ENCODE results near the gene SIGLEC1.

The SIGLEC1 gene

DNA sequence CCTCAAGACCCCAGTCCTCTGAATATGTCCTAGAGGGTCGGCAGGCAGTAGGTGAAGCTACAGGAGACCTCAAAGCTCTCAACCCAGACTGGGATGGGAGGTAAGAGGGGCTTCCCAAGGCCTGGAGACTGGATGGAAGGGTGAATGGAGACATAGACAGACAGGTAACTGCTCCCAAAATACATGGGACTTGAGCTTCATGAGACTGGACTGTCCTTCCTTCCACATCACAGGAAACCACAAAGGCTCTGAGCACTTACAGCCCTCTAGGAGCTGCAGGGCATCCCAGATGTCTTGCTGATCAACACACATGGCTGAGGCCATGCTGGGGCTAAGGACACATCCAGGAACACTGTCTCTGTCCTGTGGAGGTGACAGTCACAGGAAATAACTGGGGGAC is 31.6 kb upstream of the SIGLEC1 start:
- no peak for DNase-seq

DNA sequence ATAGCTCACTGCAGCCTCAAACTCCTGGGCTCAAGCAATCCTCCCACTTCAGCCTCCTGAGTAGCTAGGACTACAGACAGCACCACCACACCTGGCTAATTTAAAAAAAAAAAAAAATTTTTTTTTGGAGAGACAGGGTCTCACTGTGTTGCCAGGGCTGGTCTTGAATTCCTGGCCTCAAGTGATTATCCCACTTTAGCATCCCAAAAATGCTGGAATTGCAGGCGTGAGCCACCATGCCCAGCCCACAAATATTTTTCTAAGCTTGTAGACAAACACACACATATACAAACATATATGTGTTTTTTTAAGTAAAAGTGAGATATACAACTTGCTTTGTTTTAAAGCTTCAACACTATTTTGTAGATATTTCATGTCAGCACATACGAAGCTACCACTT is 30.9 kb upstream of the SIGLEC1 start:
- no peak for DNase-seq

DNA sequence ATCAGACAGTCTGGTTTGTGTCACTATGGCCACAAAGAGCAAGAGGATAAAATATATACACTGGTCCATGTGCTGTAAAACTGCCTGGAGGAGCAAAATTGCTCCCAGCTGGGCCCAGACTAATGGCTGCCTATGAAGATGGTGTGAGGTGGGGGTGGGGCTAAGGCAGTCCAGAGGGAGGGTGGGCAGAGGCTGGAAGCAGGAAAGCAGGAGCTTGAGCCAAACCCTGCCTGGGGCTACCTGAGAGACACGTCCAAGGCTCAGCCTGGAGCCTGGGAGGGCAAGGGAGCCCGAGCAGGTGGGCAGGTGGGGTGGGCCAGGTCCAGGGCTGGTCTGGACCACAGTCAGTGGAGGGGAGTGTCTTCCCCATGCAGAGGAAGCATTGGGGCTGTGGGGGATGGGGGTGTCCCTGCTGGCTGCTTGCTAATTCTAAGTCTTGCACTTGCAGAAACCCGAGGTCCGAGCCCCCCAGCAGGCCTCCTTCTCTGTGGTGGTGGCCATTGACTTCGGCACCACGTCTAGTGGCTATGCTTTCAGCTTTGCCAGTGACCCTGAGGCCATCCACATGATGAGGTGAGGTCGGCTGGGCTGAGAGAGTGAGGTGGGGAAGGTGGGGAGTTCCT is 29.5 kb upstream of the SIGLEC1 start:
- DNase-seq: no peak

DNA sequence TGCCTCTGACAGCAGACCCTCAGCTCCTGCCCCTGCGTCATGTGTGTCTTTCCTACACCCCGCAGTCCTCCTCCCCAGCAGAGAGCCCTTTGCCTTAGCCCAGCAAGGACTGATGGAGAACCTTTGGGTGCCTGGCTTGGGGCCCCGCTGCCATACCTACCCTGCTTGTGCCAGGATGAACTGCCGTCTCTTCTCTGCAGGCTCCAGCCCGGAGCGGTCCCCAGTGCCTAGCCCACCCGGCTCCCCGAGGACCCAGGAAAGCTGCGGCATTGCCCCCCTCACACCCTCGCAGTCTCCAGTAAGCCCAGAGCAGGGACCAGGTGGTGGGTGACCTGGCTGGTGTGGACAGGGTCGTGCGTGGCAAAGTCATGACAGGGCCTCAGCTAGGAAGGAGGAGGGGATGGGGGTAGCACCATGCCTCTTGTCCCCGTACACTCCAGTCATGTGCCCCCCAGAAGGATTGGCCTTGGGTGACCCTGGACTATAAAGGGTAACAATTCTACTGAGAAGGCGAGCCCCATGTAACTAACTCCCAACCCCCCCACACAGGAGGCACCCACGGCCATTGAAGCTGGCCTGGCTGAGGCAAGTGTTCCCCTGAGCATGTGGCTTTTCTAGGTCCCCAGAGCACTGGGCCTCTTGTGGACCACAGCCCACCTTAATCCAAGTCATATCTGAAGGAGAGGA is 28.4 kb upstream of the SIGLEC1 start:
- DNase-seq: no peak

DNA sequence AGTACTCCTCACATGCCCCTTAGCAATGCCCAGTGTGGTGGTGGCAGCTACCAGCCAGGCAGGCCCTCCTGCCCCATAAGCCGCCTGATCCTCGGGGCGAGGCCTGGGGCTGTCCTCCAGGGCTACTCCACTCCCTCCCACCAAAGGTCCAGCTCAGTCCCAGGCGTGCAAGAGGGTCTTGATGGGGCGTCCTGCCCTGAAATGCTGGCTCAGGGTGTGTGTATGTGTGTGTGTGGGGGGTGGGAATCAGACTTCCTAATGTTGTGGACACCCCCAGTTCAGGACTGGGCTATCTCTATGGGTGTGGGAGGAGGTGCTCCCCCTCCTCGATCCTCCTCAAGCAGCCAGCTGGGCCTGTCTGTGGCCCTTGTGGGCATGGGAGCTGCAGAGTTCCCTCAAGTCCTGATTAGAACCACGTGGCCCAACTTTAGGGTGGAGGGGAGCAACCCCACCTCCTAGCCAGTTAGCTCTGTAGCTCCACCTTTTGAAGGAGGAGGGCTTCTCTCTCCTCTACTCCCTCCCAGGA is 27.6 kb upstream of the SIGLEC1 start:
- DNase-seq: no peak

DNA sequence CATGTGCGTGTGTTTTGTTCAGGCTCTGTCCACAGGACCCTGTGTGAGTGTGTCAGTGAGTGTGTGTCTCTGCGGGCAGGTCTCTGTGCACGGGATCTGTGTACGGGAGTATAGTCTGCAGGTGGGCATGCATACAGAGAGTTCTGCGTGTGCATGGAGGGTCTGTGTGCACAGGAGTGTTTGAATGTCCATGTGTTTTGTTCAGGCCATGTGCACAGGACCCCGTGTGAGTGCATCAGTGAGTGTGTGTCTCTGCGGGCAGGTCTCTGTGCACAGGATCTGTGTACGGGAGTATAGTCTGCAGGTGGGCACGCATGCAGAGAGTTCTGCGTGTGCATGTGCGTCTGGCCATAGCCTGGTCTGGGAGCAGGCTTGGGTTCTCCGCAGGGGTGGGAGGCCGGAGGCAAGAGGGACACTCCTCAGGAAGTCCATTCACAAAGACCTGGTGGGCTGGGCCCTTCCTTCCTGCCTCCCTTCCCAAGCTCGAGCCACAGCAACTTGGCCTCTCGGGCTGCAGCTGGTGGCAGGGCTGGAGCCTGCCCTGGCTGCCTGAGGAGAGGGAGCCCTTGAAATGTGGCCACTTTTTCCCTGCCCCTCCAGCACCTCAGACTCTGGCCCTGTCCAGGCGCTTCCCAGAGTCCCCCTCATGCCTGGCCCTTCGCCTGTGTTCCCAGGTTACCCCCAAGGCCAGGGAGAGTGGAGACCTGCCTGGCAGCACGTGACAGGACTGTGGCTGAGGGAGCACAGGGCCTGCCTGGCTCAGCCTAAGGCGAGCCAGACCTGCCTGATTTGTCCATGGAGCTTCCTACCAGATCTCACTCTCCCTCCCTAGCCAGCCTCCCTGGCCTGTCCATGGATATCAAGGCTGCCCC is 26.9 kb upstream of the SIGLEC1 start:
- no peak for DNase-seq

DNA sequence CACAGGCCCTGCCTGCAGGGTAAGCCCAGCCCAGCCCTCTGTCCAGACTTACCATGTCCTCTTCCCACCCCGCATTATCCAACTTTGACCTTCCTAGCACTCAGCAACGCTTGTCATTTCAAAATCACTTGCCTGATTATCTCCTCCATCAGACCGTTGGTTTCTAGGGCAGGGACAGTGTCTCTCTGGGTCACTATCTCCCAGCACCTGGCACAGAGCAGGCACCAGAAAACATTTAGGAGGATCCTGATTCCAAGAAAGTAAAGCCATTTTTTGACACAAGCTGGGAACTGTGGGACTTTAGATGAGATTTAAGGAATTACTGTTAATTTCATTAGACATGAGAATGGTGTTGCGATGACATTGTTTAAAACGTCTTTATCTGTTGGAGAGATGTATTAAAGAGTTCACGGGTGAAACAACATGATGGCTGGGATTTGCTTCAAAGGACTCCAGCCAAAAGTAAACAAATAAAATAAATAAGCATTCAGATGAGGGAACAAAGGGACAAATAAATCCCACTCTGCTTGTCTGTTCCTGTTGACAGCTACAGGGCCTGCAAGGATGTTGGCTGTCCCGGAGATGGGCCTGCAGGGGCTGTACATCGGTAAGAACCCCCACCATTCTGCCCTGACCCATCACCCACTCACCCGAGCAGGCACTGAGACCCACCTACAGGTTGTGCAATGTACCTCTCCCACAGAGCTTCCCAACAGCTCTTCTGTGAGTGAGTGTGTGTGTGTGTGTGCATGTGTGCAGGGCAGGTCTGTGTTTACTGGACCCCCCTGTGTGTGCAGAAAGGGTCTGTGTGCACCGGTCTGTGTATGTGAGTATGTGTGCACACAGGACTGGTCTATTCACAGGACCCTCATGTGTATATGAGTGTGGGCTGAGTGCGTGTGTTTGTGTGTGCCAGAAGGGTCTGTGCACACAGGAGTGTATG is 26.0 kb upstream of the SIGLEC1 start:
- no peak for DNase-seq

DNA sequence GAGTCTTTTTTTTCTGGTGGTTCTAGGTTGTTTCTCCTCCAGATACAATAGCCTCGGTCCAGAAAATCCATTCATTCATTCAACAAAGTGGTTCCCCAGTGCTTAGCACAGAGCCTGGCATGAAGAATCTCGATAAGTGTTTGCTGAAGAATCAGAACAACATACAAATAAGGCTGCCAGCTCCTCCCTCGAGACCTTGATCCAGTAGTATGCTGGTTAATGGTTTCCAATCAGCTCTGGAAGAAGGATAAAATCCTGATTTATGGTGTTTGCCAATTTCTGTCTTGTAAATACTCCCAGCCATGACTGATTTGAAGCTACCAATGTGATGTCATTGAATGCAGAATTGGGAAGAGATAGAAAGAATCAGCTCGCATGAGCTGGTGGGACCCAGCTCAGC is 23.4 kb upstream of the SIGLEC1 start:
- no peak for DNase-seq

DNA sequence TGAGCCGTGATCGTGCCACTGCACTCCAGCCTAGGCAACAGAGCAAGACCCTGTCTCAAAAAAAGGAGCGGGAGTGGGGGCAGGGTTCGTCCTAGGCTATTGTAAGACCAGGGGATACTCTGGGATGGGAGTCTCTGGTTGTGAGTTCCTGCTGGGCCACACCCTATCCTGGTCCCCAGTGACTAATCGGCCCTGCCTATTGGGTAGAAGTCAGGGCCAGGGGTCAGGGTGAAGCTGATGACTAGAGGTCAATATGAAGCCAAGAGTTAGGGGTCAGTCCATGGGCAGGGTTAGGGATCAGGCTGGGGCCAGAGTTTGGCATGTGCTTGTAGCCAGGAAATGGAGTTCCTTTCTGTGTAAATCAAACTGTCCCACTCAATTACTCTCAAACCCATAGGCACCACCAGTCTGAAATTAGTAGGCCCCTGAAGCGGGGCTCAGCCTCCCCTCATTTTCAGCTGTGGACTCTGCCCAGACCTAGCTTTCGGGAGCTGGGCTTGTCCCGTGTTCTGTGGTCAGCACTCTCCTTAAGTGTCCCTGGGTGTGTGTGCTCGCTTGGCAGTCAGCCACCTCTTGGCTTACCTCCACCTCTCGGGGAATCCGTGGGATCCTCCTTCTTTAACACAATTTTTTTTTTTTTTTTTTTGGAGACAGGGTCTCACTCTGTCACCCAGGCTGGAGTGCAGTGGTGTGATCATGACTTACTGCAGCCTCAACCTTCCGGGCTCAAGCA is 21.9 kb upstream of the SIGLEC1 start:
- no peak for DNase-seq

DNA sequence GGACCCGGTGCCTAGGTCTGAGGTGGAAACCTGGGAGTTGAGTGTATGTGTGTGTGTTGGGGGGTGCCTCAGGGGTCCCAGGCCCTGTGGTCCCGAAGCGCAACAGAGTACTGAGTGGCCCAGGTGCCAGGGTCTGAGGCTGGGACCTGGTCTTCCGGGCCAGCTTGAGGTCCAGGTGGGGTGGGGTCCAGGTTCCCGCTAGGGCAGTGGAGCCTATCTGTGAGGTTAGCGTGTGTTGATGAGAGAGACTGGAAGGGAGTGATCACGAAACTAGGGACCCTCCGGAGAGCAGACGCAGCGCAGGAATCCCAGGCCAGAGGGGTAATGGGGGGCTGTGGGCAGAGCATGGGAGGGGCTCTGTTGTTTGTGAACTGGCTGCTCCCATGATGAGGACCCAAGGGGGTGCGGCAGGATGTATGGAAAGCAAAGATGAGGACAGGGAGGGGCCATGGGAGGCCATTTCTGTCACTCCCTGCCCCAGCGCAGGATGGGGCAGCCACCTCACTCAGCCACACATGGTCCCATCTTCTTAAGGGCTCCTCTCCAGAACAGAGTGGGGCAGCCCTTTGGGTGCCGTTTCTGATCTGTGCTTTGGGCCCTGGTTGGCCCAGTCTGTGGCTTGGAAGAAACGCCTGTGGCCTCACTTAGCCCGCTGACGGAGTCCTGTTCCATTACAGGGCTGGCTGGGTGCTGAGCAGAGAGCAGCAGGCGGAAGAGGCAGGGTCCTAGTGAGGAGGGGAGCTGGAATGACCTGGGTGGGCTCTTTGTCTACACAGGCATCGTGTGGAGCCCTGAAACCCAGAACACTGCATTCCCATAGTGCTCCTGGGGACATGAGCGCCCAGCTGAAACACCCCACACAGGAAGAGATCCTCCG is 21.0 kb upstream of the SIGLEC1 start:
- DNase-seq: no peak

DNA sequence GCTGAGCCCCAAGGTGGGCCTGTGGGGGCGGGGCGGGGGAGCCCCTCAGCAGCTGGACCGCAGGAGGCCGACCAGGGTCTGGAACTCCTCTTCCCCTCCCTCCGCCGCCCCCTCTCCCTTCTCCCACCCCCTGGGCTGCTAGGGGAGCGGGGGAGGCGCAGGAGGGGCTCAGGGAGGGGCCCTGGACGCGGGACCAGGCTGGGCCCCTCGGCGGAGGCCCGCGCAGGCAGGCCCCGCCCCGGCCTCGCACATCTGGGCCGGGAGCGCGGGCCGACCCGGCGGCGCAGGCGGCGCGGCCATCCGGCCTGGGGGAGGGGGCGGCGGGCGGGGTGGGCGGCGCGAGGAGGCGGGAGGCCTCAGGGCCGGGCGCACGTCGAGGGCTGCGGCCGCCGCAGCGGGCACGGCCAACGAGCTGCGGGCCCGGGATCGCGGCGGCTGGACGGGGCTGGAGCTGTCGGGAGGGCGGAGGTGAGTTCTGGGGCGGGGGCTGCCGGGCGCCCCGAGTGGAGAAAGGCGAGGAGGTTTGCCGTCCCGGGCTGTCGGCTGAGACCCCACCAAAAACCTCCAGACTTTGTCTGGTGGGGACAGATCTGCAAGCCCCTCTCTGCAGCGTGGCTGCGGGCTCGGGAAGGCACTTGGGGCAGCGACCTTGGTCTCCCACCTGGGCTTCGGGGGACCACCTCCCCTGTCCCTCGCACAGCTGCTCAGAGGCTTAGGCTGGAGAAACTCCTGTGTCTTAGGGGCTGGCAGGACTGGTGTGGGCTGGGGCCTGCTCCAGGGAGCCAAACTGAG is 20.1 kb upstream of the SIGLEC1 start, which contains the start of gene HSPA12B:
Gene HSPA12B (plus strand): TSS at position 359 of the 792 bp plus-strand sequence. CDS start 5,990 bp downstream, outside the sequence.
- DNase-seq: no peak

DNA sequence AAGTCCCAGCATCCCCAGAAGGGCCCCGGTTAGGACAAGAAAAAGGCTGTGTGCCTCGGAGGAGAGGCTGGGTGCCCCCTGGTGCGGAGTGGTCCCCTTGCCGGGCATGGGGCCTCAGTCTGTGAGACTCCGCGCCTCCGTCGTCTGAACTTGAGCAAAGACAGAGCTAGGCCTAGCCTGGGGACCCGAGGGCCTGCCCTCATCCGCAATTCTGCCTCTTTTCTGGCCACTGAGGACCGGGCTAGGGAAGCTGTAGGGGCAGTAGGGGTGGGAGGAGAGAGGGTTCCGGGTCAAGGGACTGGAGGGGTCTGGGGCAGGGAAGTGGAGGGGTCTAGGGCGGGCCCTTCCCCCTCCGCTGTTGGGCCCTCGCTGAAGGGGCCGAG is 19.5 kb upstream of the SIGLEC1 start:
- no peak for DNase-seq

DNA sequence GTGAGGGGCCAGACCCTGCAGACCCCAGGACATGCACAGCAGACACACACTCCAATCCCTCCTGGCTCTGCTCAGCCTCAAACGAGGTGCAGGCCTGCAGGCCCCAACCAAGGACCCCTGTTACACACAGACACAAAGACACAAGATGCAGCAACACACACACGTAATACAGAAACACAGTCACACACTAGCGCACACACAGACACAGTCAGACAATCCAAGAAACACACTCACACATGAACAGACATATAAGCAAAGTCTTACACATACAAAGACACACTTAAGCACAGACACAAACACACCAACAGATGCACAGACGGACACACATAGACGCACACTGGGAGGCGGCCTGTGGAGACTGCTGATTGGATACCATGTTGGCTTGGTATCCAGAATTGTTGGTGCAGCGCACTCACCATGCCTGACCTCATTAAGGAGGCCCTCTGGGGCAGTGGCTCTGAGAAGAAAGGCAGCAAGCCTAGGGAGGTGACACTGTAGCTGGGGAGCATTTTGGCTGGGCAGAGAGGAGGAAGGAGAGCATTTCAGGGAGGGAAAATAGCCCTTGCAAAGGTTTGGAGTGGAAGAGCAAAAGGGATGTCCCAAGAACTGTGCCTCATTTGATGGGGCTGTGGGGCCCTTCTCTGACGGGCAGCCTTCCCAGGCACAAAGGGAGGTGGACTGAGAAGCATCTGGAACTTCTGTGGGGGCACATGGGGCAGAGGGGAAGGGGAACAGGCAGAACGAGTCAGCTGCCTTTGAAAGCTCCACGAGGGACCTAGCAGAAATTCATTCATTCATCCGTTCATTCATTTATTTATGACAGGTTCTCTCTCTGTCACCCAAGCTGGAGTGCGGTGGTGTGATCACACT is 18.6 kb upstream of the SIGLEC1 start:
- DNase-seq: no peak

DNA sequence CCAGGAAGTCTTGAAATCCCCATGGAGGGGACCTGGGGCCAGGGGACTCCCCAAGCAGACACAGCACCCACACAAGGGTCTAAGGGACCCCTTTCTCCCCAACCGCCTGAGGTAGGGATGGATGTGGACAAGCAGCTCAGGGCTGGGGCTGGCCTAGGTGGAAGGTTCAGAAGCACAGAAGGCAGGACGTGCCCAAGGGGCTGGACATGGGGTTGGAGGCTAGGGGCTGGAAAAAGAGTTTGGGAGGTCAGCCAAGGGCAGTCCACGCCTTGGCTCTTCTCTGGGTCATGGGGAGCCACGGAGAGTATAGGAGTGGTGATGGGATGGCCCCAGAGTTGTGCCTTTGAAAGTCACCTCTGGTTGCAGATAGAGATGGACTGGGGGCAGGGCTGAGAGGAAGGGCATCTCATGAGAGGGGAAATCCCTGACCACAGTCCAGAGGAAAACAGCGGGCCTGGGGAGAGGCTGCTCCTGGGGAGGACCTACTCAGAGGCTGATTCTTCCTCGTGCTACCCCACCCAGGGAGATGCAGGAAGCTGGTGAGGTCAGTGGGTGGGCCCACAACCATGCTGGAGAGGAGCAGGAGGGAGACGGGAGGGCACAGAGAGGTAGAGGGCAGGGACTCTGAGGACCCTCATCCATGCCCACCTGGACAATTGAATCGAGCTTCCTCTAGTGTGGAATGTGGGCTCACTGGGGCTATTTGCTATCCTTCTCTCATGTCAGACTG is 17.6 kb upstream of the SIGLEC1 start:
- DNase-seq: no peak

DNA sequence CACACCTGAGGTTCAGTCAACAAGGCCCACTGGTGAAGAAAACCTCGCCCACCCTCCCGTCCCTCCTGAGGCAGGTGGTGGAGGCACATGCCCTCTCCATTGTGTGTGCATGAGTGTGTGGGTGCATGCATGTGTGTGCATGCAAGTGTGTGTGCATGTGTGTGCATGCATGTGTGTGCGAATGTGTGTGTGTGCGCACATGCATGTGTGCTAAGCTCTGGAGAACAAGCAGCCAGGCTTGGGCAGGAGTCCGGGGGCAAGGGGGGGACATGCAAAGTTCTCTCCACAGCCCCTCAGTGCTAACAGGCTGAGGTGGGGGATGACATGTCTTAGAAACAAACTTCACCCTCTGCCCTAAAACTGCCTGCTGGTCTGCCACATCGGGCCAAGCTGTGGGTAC is 17.0 kb upstream of the SIGLEC1 start:
- no peak for DNase-seq

DNA sequence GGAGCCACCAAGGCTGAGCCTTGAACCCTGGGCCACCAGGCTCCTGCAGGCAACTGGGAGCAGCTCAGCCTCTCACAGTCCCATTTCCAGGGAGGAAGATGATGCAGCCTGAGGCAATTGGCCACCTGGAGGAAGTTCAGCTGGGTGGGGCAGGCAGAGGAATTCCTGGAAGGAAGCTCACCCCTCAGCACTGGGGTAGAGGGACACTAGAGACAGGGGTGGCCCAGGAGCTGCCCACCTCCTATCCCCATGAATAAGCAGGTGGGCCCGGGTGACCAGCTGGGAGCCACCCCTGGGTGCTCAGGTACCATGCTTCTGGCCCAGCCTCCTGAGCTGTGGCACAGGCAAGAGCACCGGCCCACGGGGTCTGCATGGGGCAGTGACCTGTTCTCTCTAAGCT is 16.5 kb upstream of the SIGLEC1 start:
- DNase-seq: no peak

DNA sequence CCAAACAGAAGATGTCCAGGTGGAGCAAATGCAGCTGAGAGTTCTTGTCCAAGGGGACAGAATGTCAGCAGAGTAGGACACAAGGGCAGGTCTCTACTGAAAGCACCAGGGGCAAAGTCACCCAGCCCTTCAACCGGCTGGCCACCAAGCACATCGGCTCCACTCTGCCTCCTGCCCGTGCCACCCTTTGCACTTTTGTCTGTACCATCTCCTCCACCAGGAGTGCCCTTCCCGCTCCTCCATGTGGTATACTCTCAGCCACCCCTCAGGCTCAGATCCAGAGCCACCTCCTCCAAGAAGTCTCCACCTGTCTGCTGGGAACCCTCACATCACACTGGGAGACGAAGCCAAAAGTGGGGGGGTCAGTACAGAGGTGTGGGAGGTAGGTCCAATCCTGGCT is 16.0 kb upstream of the SIGLEC1 start:
- no peak for DNase-seq

DNA sequence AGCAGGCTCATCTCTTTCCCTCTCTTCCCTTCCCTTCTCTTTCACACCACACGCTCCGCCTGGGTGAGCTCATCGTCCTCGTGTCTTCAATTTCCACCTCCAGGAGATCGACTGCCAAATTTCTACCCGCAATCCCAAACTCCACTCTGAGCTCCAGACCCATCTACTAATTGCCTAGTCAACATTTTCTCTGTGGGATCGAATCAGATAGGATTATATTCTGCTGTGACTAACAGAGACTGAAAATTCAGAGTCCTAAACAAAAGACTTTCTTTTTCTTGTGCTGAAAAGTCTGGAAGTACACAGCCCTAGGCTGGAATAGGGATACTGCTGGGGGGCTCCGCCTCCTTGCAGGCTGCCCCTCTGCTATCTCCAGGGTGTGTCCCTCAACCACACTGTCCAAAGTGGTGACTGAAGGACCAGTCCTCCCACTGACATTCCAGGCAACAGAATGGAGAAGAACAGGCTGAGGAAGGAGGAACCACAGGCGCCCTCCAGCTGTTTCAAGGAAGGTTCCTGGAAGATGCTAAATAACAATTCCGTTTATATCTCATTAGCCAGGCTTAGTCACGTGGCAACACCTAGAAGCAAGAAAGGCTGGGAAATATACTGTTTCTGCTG is 15.1 kb upstream of the SIGLEC1 start:
- DNase-seq: no peak

Measured in SHP77 (cell line).